Astrocyte of the spinal cord (primary cell): ENCODE results near the gene RHEBL1.

Experiments
- DNase-seq: peaks from one replicate; pipeline ENCODE4 v3.0.0; 2011; ENCODE audit warnings: low read depth, low spot score
- H3K4me3 ChIP-seq: 2 replicates; pipeline ENCODE4 v1.5.1; 2011; ENCODE audit warnings: low read depth, mild to moderate bottlenecking, low read length, moderate library complexity
- CTCF ChIP-seq: IDR thresholded peaks from 2 replicates; pipeline ENCODE4 v1.5.1; 2012; ENCODE audit warnings: low read depth, mild to moderate bottlenecking, low read length, inconsistent platforms
- in situ Hi-C: cut with HindIII; loops from 2 replicates; pipeline ENCODE4 v1.10.0; 2017; ENCODE audit warnings: low sequenced_read_pairs

The RHEBL1 gene

GRCh38 chr12:49055978-49056754 lies 13.6 kb downstream of the RHEBL1 start:
- peak; percentile 65 for DNase-seq
- TF ChIP-seq CTCF = no peak
- H3K4me3 ChIP-seq = peak overlapping the region; percentile 2
- in situ Hi-C loops = no loop called here

DNA sequence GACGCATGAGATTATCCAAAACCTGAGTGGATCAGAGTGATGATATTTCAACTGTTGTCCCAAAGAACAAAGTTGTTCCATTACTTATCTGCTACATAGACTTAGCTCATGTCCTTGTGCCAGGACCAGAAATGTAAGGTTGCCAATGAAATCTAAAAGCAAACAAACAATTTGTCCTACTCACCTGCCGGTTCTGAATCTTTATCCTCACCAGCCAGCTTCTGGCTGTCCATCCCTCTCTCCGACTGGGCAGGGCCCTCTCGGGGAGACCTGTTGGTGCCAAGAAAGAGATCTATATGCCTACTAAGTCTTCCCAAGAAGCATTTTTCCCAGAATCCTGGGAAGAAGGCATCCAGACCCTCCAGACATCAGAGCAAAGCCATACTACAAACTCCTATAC lies 14.7 kb downstream of the RHEBL1 start:
- in situ Hi-C loops = no loop called here
- TF ChIP-seq CTCF = no peak
- H3K4me3 ChIP-seq = no peak overlapping the region
- no peak for DNase-seq

DNA sequence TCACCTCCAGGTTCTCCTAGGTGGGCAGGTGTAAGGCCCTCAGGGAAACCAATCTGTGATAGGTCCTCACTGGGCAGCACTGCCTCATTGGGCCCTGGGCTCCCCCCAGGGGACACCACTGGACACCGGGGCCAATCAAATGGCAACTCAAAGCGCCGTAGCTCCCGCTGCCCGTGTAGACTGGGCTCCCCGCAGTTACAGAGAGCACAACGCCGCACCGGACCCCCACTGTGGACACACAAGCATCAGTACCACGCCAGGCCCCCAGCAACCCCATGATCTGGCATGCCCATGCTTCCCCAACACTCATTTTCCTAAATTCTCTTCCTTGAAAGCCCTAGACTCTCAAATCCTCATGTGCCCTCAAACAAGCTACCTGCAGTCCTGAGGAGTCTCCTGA lies 15.3 kb downstream of the RHEBL1 start:
- in situ Hi-C loops = no loop called here
- DNase-seq = no peak
- no peak overlapping the region for H3K4me3 ChIP-seq
- TF ChIP-seq CTCF = no peak

DNA sequence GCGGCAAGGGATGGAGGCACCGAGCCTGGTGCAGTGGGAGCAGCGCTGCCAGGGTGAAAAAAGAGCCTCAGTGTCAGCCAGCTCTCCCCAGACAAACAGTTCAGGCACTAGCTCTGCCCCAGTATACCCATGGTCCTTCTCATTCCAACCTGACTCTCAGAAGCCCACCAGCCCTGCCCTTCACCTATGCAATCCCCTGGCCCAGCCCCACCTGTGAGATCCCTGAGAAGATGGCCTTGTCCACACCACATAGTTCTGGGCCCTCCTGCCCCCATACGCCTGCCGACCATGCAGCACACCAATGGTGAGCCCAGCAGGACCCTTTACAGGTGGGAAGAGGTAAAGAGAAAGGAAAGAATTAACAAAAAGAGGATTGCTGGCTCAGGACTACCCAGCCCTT lies 15.7 kb downstream of the RHEBL1 start:
- in situ Hi-C loops = no loop called here
- no peak for DNase-seq
- H3K4me3 ChIP-seq = no peak overlapping the region
- TF ChIP-seq CTCF = no peak

DNA sequence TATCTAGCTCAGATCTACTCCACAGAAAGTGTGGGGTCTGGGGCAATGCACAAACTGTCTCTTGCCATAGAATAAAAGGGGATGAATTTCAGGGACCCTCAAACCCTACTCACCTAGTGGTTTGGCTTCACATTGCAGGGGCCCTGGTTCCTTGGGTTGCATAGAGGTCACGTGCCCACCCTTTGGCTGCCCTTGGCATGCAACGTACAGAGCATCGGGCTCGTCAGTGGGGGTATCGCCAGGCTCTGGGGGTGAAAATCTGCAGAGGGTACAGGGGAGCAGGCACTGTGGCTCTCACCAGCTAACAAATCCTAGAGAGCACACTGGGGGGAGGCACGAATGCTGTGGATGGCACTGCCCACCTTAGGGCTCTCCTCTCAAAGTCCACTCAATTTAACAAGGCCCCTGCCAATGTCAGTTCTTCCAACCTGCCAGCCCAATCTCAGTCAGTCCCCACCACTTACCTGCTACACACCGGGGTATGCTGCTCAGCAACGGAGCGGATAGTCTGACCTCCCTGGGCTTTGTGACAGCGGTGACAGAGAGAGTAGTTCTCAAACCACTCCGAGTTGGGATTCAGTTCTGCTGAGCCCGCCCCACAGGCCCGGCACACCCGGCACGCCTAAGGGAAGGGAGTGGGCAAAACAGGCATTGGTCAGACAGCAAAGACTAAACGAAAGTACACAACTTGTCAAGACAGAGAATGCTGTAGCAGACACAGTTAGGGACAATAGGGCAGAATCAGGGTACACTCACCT lies 17.1 kb downstream of the RHEBL1 start:
- H3K4me3 ChIP-seq = no peak overlapping the region
- in situ Hi-C loops = no loop called here
- TF ChIP-seq CTCF = no peak
- no peak for DNase-seq

DNA sequence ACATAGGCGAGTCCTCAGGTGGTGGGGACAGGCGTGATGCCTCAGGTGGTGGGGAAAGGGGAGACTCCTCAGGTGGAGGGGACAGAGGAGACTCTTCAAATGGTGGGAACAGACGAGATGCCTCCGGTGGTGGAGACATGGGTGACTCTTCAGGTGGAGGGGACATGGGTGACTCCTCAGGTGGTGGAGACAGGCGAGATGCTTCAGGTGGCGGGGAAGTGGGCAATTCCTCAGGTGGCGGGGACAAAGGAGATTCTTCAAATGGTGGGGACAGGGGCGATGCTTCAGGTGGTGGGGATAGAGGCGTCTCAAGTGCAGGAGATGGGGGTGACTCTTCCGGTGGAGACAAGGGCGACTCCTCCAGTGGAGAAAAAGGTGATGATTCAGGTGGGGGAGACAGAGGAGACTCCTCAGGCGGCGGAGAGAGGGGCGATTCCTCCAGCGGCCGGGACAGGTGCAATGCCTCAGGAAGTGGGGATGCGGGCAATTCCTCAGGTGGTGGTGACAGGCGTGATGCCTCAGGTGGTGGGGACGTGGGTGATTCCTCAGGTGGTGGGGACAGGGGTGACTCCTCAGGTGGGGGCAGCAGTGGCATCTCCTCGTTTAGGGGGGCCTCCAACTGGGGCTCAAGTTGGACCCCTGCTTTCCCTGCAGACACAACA lies 17.9 kb downstream of the RHEBL1 start:
- no peak for DNase-seq
- no peak overlapping the region for H3K4me3 ChIP-seq
- no peak for TF ChIP-seq CTCF
- in situ Hi-C loops = no loop called here
